Measurements from ENCODE around the gene NSRP1. TPM values are rescaled to one million over a fixed set of nuclear protein-coding genes. Genes with fewer than 3 reads are reported as not detected.
"Not testable (repeated sequence)": the region's sequence is repeated elsewhere in the genome, so short reads cannot be mapped to it uniquely, and the experiment has no call there.

Gene NSRP1
- polyA plus RNA-seq, 3 donors from 2014 or later: 5.0 to 38.8 (median 14.3) TPM

DNA sequence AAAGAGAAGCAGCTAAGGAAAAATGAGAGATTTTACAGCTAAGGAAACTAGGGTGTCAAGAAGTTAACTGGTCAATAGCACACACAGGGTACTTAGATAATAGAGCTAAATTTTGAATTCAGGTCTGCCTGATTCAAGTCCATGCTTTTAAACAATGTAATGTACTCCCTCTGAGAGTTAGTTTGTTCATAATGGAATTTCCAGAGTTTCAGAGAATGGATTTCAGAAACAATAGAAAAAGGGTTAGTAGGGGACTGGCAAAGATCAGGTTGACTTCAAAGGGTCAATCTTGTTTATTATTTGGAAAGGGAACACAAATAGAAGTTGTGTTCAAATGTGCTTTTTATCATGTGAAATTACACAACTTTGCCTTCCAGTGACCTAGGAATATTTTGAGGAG, 17.9 kb downstream of the NSRP1 start:
- Mint-ChIP-seq H3K27me3 (ENCODE audit: low read depth in 3 of 3) (no peaks in the 10 kb centered on the region), H3K27ac (peak overlapping the region in 3 of 6 donors; percentile 1 to 33 (median 8)), H3K36me3 (peaks cover 0 to 12% (median 0%) of the 10 kb centered on the region in 3 donors), H3K4me3 (no peak overlapping the region), H3K4me1 (peaks cover 13 to 31% of the 10 kb centered on the region in 2 donors), H3K9me3 (no peaks in the 10 kb centered on the region)
- DNase-seq: no peak

DNA sequence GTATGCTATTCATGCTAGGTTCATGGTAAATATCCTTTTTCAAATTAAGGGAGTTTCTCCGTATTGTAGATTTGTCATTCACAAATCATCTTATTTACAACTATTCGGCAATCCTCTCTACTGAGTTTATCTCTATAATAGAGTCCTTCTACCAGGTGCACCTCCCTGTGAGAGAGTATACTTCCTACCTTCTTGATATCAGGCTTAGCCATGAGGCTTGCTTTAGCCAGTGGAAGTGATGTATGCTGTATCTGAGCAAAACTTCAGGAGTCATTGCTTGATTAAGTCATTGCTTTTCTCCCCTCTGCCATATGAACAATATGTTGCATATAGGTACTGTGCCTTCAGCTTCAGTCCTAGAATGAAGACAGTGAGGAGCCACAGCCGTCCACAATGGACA, 20.5 kb downstream of the NSRP1 start:
- no peak overlapping the region for H3K4me3 Mint-ChIP-seq
- DNase-seq: no peak
- H3K27me3 Mint-ChIP-seq (ENCODE audit: low read depth in 3 of 3): no peaks in the 10 kb centered on the region
- H3K4me1 Mint-ChIP-seq: peaks cover 11 to 31% of the 10 kb centered on the region in 2 donors
- H3K9me3 Mint-ChIP-seq: no peaks in the 10 kb centered on the region
- H3K27ac Mint-ChIP-seq: peak overlapping the region in 3 of 6 donors; percentile 30 to 46 (median 40)
- H3K36me3 Mint-ChIP-seq: peaks cover 0 to 12% (median 0%) of the 10 kb centered on the region in 3 donors

DNA sequence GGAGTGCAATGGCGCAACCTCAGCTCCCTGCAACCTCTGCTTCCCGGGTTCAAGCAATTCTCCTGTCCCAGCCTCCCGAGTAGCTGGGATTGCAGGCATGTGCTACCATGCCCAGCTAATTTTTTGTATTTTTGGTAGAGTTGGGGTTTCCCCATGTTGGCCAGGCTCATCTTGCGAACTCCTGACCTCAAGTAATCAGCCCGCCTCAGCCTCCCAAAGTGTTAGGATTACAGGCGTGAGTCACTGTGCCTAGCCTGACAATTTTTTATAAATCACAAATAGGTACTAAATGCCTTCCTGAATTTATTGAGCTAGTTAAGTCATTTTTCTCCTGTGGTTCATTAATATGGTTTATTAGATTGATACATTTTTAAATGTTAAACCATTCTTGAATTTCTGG, 31.2 kb downstream of the NSRP1 start:
- peak in 1 of 3 donors; percentile 7 for DNase-seq
- not testable (repeated sequence) for H3K27me3 Mint-ChIP-seq (ENCODE audit: low read depth in 3 of 3); H3K4me3 Mint-ChIP-seq; H3K9me3 Mint-ChIP-seq; H3K36me3 Mint-ChIP-seq
- Mint-ChIP-seq H3K27ac (peak overlapping the region in 2 of 6 donors; percentile 14 to 33), H3K4me1 (peaks cover 18 to 32% of the 10 kb centered on the region in 2 donors)

DNA sequence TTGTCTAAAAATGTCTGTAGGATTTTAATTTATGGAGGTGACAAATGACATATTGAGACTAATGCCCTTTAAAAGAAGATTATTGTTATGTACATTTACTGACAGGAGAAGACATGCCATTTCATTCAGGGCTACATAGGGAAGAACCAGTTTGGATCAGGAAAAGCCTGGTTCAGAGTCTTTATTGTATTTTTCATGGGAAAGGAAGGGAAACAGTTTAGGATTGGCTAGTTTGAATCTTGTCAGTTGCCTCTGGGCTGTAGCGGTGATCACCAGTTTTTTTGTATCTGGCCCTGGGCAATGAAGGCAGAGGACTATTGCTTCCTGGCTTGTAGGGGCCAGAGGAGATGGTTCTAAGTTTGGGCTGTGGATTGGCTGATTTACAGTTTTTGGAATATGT, 31.8 kb downstream of the NSRP1 start:
- no peak overlapping the region for H3K4me3 Mint-ChIP-seq
- no peak for DNase-seq
- peaks cover 19 to 37% of the 10 kb centered on the region in 2 donors for H3K4me1 Mint-ChIP-seq
- peaks cover 0 to 1% (median 0%) of the 10 kb centered on the region in 3 donors for H3K27me3 Mint-ChIP-seq (ENCODE audit: low read depth in 3 of 3)
- H3K27ac Mint-ChIP-seq: peak overlapping the region in 5 of 6 donors; percentile 8 to 48 (median 14)
- no peaks in the 10 kb centered on the region for H3K9me3 Mint-ChIP-seq
- H3K36me3 Mint-ChIP-seq: peaks cover 4 to 8% (median 7%) of the 10 kb centered on the region in 3 donors

DNA sequence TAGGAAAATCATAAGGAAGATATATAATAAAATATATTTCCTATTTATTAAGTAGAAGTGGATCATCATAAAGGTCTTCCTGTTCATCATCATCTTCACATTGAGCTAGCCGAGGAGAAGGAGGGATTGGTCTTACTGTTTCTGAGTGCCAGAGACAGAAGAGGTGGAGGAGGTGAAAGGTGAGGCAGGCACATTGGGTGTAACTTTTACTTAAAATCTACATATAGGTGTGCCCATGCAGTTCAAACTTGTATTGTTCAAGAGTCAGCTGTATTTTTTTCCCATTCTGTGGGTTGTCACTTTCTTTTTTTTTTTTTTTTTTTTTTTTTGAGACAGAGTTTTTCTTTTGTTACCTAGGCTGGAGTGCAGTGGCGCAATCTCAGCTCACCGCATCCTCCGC, 34.9 kb downstream of the NSRP1 start:
- no peak overlapping the region for H3K4me3 Mint-ChIP-seq
- peaks cover 4 to 13% (median 10%) of the 10 kb centered on the region in 3 donors for H3K36me3 Mint-ChIP-seq
- H3K4me1 Mint-ChIP-seq: peaks cover 19 to 49% of the 10 kb centered on the region in 2 donors
- DNase-seq: no peak
- no peaks in the 10 kb centered on the region for H3K9me3 Mint-ChIP-seq
- peak overlapping the region in 4 of 6 donors; percentile 36 to 70 (median 40) for H3K27ac Mint-ChIP-seq
- peaks cover 0 to 1% (median 0%) of the 10 kb centered on the region in 3 donors for H3K27me3 Mint-ChIP-seq (ENCODE audit: low read depth in 3 of 3)

DNA sequence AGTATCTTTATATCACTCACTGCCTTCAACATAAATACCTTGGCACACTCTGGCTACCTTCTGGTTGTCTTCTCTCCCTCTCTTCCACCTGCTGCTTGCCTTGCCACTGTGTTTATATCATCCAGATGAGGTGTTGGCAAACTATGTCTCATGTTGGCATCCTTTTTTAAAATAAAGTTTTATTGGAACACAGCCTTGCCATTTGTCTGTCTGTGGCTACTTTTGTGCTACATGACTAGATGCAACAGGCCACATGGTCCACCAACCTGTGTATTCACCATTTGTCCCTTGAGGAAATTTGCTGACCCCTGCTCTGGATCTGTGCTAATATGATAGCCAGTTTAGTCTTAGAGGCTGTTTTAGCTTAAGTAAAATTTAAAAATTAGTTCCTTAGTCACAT, 36.8 kb downstream of the NSRP1 start:
- Mint-ChIP-seq H3K4me3 (no peak overlapping the region), H3K4me1 (peaks cover 19 to 50% of the 10 kb centered on the region in 2 donors), H3K9me3 (no peaks in the 10 kb centered on the region), H3K27me3 (ENCODE audit: low read depth in 3 of 3) (peaks cover 0 to 1% (median 0%) of the 10 kb centered on the region in 3 donors), H3K27ac (no peak overlapping the region), H3K36me3 (peaks cover 8 to 13% (median 10%) of the 10 kb centered on the region in 3 donors)
- DNase-seq: no peak

DNA sequence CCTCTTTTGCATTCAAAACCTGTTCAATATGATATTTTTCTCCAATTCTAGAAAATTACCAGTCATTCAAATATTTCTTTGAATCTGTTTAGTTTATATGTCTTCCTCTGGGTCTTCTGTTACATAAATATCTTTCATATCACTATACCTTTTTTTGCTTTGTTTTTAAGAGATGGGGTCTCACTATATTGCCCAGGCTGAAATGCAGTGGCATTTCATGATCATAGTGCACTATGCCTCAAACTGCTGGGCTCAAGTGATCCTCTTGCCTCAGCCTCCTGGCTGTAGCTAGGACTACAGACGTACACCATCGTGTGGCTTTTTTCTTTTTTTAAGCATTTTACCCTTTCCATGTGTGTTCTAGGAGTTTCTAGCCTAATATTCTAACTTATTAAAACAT, 38.8 kb downstream of the NSRP1 start:
- H3K36me3 Mint-ChIP-seq: peaks cover 15 to 27% (median 23%) of the 10 kb centered on the region in 3 donors
- H3K27ac Mint-ChIP-seq: no peak overlapping the region
- H3K4me3 Mint-ChIP-seq: no peak overlapping the region
- H3K4me1 Mint-ChIP-seq: peaks cover 21 to 61% of the 10 kb centered on the region in 2 donors
- H3K27me3 Mint-ChIP-seq (ENCODE audit: low read depth in 3 of 3): peaks cover 0 to 1% (median 0%) of the 10 kb centered on the region in 3 donors
- no peak for DNase-seq
- no peaks in the 10 kb centered on the region for H3K9me3 Mint-ChIP-seq

DNA sequence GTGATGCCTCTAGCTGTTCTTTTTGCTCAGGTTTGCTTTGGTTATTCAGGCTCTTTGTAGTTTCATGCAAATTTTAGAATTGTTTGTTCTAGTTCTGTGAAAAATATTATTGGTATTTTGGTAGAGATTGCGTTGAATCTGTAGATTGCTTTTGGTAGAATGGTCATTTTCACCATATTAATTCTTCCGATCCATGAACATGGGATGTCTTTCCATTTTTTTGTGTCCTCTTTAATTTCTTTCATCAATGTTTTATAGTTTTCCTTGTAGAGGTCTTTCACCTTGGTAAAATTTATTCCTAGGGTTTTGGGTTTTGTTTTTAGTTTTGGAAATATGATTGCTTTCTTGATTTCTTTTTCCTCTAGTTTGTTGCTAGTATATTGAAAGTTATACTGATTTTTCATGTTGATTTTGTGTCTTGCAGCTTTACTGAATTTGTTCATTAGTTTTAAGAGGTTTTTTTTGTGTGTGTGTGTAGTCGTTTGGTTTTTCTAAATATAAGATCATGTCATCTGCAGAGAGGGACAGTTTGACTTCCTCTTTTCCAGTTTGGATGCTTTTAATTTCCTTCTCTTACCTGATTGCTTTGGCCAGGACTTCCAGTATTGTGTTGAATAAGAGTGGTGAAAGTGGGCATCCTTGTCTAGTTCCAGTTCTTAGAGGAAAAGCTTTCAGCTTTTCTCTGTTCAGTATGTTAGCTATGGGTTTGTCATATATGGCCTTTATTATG, 42.4 kb downstream of the NSRP1 start:
- Mint-ChIP-seq H3K27ac (peak overlapping the region in 1 of 6 donors; percentile 25), H3K4me3 (no peak overlapping the region), H3K9me3 (no peaks in the 10 kb centered on the region)

DNA sequence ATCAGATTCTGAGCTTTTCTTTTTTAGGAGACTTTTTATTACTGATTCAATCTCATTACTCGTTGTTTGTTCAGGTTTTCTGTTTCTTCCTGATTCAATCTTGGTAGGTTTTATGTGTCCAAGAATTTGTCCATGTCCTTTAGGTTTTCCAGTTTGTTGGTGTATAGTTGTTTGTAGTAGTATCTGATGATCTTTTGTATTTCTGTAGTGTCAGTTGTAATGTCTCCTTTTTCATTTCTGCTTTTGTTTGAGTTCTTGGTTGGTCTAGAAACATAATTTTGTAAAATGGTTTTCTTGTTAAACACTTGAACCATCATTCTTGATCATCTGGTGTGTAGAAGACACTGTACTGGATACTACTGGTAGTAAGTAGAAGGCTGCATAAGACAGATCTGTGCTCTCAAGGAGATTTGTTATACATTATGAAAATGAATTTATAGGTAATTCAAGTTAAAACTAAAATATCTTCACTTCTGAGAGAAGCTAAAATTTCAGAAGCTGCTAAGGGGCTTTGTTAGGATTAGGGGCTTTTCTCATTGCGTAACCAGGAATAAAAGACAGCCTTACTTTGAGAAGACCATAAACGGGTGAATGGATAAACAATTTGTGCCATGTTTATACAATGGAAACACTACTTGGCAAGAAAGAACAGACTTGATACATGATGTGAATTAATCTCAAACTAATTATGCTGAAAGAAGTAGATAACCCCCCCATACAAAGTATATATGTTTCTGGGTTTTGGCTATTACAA, 44.0 kb downstream of the NSRP1 start:
- Mint-ChIP-seq H3K4me1 (peaks cover 18 to 37% of the 10 kb centered on the region in 2 donors), H3K27ac (peak overlapping the region in 1 of 6 donors; percentile 17), H3K9me3 (no peaks in the 10 kb centered on the region), H3K27me3 (ENCODE audit: low read depth in 3 of 3) (no peaks in the 10 kb centered on the region), H3K4me3 (no peak overlapping the region), H3K36me3 (peaks cover 14 to 23% (median 18%) of the 10 kb centered on the region in 3 donors)
- no peak for DNase-seq

More for the DNA sequence above, 42.4 kb downstream of the NSRP1 start:
- peaks cover 14 to 23% (median 23%) of the 10 kb centered on the region in 3 donors for H3K36me3 Mint-ChIP-seq
- no peak for DNase-seq
- no peaks in the 10 kb centered on the region for H3K27me3 Mint-ChIP-seq (ENCODE audit: low read depth in 3 of 3)
- peaks cover 18 to 46% of the 10 kb centered on the region in 2 donors for H3K4me1 Mint-ChIP-seq

DNA sequence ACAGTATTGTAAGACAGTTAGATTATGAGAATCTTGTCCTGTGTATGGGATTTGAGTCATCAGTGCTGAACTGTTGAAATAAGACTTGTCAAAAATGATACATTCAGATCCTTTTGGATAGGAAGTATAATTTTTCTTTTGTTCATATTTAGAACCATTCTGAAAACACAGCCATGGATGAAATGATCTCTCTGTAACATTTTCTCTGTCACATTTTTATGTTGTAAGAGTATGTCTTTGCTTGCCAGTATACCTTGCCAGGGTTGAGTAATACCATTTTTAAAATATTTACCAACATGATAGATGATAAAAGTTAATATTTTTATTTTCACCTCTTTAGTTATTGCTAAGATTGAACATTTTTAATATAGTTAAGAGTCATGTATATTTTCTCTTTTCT, 45.0 kb downstream of the NSRP1 start:
- no peaks in the 10 kb centered on the region for H3K9me3 Mint-ChIP-seq
- H3K4me1 Mint-ChIP-seq: peaks cover 18 to 40% of the 10 kb centered on the region in 2 donors
- no peaks in the 10 kb centered on the region for H3K27me3 Mint-ChIP-seq (ENCODE audit: low read depth in 3 of 3)
- H3K36me3 Mint-ChIP-seq: peaks cover 14 to 23% (median 22%) of the 10 kb centered on the region in 3 donors
- no peak overlapping the region for H3K27ac Mint-ChIP-seq
- no peak overlapping the region for H3K4me3 Mint-ChIP-seq
- no peak for DNase-seq

DNA sequence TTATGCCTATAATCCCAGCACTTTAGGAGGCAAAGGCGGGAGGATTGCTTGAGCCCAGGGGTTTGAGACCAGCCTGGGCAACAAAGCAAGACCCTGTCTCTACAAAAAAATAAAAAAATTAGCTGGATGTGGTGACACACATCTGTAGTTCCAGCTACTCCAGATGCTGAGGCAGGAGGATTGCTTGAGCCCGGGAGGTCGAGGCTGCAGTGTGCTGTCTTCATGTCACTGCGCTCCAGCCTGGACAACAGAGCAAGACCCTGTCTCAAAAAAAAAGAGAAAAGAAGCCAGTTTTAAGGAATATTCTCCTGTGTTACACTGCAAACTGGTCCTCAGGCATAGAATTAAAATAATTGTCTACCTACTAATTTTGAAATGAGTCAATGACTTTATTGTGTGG, 47.9 kb downstream of the NSRP1 start:
- H3K9me3 Mint-ChIP-seq: no peaks in the 10 kb centered on the region
- no peak overlapping the region for H3K27ac Mint-ChIP-seq
- no peak for DNase-seq
- H3K27me3 Mint-ChIP-seq (ENCODE audit: low read depth in 3 of 3): no peaks in the 10 kb centered on the region
- peaks cover 5 to 20% of the 10 kb centered on the region in 2 donors for H3K4me1 Mint-ChIP-seq
- peaks cover 11 to 19% (median 15%) of the 10 kb centered on the region in 3 donors for H3K36me3 Mint-ChIP-seq
- H3K4me3 Mint-ChIP-seq: no peak overlapping the region

DNA sequence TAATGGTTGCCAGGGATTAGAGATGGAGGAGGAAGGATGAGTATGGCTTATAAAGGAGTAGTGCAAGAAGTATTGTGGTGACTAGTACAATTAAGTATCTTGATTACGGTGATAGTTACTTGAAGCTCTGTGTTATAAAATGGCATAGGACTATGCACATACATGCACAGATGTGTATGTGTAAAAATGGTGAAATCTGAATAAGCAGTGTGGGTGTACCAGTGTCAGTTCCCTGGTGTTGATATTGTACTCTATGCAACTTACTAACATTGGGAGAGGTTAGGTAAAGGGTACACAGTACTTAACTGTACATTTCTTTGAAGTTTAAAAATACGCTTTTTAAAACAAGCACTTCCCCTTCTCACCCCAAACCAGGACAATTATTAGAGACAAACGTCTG, 48.5 kb downstream of the NSRP1 start:
- H3K27ac Mint-ChIP-seq: no peak overlapping the region
- no peaks in the 10 kb centered on the region for H3K9me3 Mint-ChIP-seq
- no peak overlapping the region for H3K4me3 Mint-ChIP-seq
- no peaks in the 10 kb centered on the region for H3K27me3 Mint-ChIP-seq (ENCODE audit: low read depth in 3 of 3)
- H3K4me1 Mint-ChIP-seq: peaks cover 5 to 14% of the 10 kb centered on the region in 2 donors
- H3K36me3 Mint-ChIP-seq: peaks cover 6 to 13% (median 10%) of the 10 kb centered on the region in 3 donors
- DNase-seq: no peak

DNA sequence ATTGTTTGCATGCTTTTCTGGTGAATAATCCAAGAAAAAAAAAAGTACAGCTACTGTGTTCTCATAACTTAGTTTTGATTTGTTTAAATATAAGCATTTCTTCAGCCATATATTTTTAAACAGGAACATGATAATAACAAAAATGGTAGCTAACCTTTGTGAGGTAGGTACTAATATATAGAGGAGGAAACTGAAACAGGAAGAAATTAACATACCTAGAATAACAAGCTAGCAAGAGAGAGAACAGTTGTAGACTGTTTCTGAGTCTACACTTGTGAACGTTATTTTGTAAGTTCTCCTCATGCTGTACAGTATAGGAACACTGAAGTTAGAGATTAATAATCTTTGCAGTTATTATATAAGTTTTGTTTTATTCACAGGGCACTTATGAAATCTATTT, 49.3 kb downstream of the NSRP1 start:
- Mint-ChIP-seq H3K27me3 (ENCODE audit: low read depth in 3 of 3) (no peaks in the 10 kb centered on the region), H3K4me1 (peaks cover 4 to 10% of the 10 kb centered on the region in 2 donors), H3K4me3 (no peak overlapping the region), H3K27ac (no peak overlapping the region), H3K9me3 (no peaks in the 10 kb centered on the region), H3K36me3 (peaks cover 0 to 6% (median 4%) of the 10 kb centered on the region in 3 donors)
- no peak for DNase-seq

DNA sequence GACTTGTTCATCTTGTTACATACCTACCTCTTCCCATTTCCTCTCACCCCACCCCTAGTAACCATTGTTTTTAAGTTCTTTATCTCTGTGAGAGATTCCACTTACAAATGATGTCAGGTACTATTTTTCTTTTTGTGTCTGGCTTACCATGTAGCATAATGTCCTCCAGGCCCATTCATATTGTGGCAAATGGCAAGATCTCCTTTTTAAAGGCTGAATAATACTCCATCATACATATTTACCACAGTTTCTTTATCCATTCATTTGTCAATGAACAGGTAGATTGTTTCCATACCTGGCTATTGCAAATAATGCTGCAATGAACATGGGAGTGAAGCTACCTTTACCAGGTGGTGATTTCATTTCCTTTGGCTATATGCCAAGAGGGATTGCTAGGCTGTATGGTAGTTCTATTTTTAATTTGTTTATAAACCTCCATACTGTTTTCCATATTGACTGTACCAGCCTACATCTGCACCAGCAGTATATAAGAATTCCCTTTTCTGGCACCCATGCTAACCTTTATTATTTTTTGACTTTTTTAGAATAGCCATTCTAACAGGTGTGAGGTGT, 53.9 kb downstream of the NSRP1 start:
- peak overlapping the region in 1 of 6 donors; percentile 35 for H3K27ac Mint-ChIP-seq
- H3K9me3 Mint-ChIP-seq: no peaks in the 10 kb centered on the region
- H3K27me3 Mint-ChIP-seq (ENCODE audit: low read depth in 3 of 3): no peaks in the 10 kb centered on the region
- no peak overlapping the region for H3K4me3 Mint-ChIP-seq
- DNase-seq: no peak
- peaks cover 24 to 48% of the 10 kb centered on the region in 2 donors for H3K4me1 Mint-ChIP-seq
- H3K36me3 Mint-ChIP-seq: peaks cover 6 to 9% (median 8%) of the 10 kb centered on the region in 3 donors

All from immature natural killer cell (primary cell).